GM19467 (cell line): ENCODE measurements around the gene MCC.
"Not testable (repeated sequence)": the region's sequence is repeated elsewhere in the genome, so short reads cannot be mapped to it uniquely, and the experiment has no call there.

Experiments
- ATAC-seq: cut with Tn5 transposase; IDR thresholded peaks from one replicate; pipeline ENCODE4 v1.9.1; 2021; ENCODE audit warnings: mild to moderate bottlenecking, moderate library complexity; ENCODE audit not compliant: unreplicated experiment

MCC gene

GRCh38 chr5:113491022-113491421 is 2.8 kb upstream of the MCC start:
- ATAC-seq, result no peak

GRCh38 chr5:113490317-113490716 is 2.1 kb upstream of the MCC start:
- ATAC-seq, result no peak

- ATAC-seq, result no peak
Observed at GRCh38 chr5:113489299-113489698, 1.0 kb upstream of the MCC start.

DNA sequence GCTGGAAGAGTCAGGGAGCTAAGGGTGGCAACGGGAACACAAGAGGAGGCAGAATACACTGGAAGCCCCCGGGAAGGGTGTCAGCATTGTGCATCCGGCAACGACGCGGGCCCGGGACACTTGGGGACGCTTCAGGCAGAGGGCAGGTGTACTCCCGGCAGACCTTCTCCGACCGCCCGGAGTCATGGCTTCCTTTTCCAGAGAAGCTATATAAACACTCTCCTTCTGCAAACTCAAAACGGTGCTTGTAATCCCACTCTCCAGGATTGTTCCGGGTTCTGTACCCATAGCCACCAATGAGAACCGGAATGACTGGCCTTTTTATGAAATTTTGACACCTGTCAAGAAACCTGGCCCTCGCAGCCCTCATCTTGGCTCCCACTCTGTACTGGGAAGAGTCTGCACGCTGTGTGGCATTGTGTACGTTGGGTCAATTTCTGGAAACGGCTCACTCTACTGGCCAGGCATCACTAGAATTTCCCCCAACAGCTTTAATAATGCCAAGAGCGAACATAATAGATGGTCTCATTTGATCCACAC is 462 bp upstream of the MCC start:
- no peak for ATAC-seq

GRCh38 chr5:113487416-113487780 is 855 bp downstream of the MCC start:
- ATAC-seq, result no peak

- no peak for ATAC-seq
Observed at GRCh38 chr5:113480243-113480642, 8.0 kb downstream of the MCC start.

- no peak for ATAC-seq
Observed at GRCh38 chr5:113478691-113479090, 9.6 kb downstream of the MCC start.

DNA sequence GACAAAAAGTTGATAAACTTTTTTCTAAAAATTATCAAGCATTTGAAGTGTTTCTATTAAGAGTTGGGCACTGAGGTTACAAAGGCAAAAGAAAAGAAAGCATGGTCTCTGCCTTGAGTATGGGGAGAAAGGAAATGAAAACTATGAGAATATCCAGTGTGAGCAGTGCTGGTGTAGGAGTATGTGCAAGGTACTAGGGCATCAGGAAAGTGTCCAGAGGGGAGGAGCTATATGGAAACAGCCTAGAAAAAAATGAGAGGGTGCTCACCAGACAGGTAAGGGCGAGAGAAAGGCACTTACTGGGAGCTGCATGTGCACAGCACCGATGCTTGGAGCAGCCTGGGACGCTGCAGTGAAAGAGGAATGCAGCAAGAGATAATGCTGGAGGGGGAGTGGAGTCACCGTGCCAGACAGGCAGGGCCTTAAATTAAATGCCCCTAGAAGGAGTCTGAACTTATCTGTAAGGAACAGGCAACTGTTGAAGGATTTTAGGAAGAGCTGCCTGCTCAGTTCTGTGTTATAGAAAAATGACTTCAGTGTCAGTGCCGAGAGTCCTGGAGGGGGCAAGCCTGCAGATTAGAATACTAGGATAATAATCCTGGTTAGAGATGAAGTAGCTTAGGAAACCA is 14.0 kb downstream of the MCC start:
- ATAC-seq, result no peak

- no peak for ATAC-seq
Observed at GRCh38 chr5:113463032-113463431, 25.2 kb downstream of the MCC start.

DNA sequence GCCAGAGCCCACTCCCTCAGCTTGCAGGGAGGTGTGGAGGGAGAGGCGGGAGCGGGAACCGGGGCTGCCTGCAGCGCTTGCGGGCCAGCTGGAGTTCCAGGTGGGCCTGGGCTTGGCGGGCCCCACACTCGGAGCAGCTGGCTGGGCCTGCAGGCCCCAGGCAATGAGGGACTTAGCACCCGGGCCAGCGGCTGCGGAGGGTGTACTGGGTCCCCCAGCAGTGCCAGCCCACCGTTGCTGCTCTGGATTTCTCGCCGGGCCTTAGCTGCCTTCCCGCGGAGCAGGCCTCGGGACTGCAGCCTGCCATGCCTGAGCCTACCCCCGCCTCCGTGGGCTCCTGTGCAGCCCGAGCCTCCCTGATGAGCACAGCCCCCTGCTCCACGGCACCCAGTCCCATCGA is 31.1 kb downstream of the MCC start:
- not testable (repeated sequence) for ATAC-seq

- no peak for ATAC-seq
Observed at GRCh38 chr5:113452941-113453340, 35.3 kb downstream of the MCC start.

GRCh38 chr5:113451797-113452196 is 36.5 kb downstream of the MCC start:
- no peak for ATAC-seq

DNA sequence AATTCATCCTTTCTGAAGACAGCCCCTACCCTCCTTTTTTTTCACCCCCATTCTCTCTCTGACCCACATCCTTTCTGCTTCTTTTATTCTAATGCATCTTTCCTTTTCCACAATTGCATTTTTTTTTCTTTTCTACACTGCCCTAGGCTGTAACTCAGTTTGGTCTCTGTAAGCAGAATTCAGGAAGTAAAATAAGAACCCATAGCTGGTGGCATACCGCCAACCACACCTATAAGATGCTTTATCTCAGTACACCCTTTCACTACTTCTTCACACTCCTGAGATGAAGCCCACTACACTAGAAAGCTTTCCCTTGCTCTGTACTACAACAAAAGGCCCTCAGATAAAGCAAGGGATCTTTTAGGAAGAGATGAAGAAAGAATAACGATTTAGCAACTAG is 37.3 kb downstream of the MCC start:
- no peak for ATAC-seq

DNA sequence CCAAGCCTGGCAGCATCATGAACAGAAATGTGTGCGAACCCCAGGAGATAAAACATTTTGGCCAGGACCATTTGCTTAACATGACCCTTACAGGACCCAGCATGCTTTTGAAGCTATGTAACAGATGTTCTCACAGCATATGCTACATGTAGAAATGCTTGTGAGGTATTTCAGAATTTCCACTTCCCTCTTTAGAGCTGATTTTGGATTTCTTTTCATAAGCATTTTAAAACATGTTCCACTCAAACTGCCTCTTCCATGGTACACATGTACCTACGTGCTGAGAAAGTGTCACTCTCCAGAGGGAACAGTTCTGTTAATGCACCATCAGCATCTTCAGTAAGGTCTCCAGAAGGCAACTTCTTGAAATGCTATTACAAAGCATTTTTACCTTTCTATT is 37.8 kb downstream of the MCC start:
- no peak for ATAC-seq

DNA sequence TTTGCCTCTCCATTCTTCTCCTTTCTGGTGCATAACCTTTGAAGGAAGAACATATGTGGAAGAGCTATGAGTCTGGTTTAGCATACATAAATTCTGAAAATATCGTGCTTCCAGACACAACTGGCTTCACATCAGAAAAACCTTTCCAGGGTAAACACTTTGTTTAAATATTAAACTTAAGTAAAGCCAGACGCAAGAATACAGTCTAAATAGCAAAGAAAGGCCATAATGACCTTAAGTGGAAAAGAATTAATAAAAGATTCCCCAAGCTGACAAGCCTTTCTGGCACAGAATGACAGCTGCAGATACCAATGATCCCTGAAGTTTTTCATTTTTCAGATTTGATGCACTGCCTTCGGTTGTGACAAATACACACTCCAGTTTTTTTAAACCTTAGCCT is 40.0 kb downstream of the MCC start:
- ATAC-seq, result no peak

DNA sequence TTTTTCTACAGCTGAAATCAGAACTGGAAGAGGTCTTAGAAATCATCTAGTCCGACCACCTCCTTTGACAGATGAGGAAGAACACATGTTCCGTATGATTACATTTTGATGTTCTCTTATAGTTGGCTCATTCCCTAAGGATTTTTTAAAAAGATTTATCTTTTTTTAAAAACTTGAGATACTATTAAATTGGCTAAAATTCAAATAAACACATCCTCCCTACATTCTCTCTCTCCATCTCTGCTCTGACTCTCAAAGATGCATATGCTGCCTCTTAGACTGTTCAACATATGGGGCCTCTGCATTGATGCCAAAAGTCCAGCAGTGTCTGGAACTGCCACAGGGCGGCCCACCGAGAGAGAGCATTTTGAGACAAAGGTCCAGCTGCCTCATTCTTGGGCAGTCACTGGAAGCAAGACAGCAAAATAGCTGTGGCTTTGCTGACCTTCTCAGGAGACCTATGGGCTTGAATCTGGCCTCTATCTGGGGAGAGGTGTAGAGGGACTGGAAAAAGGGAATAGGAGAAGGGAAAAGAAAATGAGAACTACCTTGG is 40.7 kb downstream of the MCC start:
- no peak for ATAC-seq

DNA sequence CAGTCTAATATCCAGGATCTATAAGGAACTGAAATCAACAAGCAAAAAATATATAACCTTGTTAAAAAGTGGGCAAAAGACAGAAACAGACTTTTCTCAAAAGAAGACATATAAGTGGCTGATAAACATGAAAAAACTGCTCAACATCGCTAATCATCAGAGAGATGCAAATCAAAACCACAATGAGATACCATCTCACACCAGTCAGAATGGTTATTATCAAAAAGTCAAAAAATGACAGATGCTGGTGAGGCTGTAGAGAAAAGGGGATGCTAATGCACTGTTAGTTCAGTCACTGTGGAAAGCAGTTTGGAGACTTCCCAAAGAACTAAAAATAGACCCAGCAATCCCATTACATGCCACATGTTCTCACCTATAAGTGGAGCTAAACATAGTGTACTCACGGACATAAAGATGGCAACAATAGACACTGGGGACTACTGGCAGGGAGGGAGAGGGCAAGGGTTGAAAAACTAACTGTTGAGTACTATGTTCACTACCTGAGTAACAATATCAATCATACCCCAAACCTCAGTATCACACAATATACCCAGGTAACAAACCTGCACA is 41.8 kb downstream of the MCC start:
- ATAC-seq, result no peak

- ATAC-seq, result no peak
Observed at GRCh38 chr5:113437111-113437510, 51.1 kb downstream of the MCC start.

DNA sequence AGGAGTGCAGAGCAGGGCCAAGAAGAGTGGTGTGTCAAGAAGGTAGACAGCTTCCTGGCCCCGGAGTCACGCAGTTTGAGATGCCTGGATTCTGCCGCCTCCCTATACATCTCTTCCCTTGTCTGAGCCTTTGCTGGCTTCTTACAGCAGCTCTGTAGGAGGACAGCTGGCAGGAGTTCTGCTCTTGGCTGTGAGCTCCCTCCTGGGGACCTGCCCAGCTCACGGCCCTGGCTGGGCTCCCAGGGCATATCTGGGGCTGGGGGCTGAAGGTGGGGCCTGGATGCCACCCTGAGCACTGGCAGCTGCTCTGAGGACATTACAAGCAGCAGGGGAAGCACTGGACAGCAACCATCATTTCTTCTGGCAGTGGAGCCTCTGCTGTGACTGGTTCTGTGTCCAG is 52.7 kb downstream of the MCC start:
- no peak for ATAC-seq

DNA sequence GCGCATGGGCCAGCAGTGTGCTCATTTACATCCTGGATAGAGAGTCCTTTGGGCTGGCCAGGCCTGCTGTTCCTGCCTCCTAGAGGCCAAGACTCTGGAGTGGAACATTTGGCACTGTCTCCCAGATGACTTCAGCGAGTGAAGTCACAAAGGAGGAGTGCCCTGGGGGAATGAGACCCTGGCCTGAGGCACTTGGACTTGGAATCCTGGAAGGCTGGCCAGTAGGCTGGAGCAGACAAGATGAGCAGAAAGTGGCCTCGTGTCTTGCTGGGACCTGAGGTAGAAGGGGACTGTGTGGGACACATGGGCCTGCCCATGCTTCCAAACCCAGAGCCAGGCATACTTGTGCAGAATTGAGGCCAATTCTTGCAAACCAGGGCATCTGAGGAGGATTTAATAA is 53.4 kb downstream of the MCC start, which contains the start of gene TSSK1B:
Gene TSSK1B (minus strand): TSS at position 101 of the 400 bp plus-strand sequence. CDS start 150 bp downstream, outside the sequence.
- no peak for ATAC-seq

DNA sequence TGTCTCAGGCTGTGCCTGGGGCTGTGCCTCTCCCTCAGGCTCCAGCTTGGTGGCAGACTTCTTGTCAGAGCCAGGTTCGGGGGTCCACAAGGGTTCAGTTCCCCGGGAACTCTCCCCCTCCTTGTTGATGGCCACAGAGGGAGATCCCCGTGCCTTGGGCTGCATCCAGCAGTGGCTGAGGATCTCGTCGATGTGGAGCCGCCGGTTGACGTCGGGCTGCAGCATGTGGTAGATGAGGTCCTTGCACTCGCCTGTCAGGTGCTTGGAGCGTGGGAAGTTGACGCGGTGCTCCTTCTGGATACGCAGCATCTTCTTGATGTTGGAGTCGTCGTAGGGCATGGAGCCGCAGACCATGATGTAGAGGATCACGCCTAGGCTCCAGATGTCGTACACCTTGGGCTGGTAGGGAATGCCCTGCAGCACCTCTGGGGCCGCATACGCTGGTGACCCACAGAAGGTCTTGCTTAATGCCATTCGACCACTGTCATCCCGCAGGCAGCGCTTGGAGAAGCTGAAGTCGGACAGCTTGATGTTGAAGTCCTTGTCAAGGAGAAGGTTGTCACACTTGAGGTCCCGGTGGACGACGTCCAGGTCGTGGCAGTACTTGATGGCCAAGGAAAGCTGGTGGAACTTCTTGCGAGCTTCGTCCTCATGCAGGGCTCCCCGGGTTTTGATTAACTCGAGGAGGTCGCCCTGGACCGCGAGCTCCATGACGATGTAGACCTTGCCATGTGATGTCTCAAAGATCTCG is 54.2 kb downstream of the MCC start:
- ATAC-seq, result no peak

GRCh38 chr5:113433071-113433470 is 55.2 kb downstream of the MCC start:
- no peak for ATAC-seq
